Measurements from ENCODE around the gene ACSL3.
"Not testable (repeated sequence)": the region's sequence is repeated elsewhere in the genome, so short reads cannot be mapped to it uniquely, and the experiment has no call there.

Gene ACSL3

DNA sequence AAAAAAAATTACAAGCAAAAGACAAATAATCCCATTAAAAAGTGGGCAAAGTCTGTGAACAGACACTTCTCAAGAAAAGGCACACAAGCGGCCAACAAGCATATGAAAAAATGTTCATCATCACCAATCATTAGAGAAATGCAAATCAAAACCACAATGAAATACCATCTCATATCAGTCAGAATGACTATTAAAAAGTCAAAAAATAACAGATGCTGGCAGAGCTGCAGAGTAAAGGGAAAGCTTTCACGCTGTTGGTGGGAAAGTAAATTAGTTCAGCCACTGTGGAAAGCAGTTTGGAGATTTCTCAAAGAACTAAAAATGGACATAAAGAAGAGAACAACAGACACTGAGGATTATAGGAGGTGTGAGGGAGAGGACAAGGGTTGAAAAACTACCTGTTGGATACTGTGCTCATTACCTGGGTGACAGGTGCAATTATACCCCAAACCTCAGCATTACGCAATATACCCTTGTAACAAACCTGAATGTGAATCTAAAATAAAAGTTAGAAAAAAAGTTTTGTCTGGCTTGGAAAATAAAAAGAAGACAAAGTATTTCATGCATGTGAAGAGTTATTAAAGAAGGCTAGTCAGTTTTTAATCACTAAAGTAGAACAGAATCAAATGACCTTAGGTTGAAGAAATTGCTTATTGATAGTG is 8.7 kb upstream of the ACSL3 start:
- DNase-seq (ENCODE audit: low read depth in 2 of 2) = no peak

DNA sequence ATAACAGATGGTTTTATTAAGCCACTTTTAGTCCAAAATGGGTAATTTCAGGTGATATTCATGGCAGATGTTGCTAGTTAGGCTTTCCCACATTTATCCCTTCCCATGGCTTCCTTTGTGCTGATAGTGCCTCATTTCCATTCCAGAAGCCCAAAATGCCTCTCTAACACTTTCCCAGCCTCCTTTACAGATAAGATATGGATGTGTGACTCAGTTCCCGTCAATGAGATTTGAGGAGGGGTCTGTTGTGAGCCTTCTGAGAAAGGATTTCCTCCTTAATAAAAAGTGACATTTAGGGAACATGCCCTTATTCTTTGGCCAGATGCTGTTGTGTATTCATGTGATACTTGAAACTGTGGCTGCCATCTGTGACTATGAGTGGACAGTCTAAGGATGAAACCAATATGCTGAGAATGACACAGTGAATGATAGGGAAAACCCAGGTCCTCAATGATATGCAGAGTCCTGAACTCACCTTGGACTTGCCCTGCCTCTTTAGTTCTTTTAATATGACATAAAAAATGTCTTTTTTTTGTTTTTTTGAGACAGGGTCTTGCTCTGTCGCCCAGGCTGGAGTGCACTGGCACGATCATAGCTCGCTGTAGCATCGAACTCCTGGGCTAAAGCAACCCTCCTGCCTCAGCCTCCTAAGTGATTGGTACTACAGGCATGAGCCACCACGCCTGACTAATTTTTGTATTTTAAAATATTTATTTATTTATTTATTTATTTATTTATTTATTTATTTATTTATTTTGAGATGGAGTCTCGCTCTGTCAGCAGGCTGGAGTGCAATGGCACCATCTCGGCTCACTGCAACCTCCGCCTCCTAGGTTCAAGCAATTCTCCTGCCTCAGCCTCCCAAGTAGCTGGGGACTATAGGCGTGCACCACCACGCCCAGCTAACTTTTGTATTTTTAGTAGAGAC is 5.8 kb upstream of the ACSL3 start:
- DNase-seq (ENCODE audit: low read depth in 2 of 2) = no peak

DNA sequence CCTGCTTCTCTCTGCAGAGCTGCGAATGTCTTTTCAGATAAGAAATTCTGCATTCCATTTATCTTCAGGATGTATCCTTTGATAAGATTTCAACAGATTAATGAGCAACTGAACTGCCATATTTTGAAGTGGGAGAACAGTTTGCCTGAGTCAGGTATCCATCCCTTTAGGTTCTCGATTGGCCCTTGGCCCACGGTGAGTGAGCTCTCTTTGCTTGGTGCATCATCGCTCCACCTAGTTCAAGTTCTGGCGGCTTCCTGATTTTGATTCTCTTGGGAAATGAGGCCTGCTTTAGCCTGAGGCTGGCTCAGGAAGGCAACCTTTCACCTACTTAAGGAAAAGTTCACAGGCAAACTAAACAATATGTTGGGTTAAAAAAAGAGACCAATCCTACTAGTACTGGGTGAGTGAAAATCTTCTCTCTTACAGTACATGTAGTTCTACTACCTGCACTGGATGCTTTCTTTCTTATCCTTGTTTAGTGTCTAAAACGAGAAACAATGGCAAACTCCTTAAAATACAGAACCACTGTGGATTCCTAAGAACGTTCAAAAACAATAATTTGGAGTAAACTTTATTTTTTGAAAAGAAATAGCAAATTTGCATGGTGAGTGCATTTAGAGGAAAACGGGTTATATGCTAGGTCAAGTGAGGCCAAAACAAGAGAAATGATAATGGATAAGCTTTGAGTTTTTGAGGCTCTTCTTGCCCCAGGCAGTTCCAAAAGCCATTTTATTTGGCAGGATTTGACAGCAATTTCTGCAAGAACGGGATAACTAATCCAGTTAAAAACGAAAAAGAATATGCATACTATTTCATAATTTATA is 837 bp upstream of the ACSL3 start:
- DNase-seq (ENCODE audit: low read depth in 2 of 2) = no peak

DNA sequence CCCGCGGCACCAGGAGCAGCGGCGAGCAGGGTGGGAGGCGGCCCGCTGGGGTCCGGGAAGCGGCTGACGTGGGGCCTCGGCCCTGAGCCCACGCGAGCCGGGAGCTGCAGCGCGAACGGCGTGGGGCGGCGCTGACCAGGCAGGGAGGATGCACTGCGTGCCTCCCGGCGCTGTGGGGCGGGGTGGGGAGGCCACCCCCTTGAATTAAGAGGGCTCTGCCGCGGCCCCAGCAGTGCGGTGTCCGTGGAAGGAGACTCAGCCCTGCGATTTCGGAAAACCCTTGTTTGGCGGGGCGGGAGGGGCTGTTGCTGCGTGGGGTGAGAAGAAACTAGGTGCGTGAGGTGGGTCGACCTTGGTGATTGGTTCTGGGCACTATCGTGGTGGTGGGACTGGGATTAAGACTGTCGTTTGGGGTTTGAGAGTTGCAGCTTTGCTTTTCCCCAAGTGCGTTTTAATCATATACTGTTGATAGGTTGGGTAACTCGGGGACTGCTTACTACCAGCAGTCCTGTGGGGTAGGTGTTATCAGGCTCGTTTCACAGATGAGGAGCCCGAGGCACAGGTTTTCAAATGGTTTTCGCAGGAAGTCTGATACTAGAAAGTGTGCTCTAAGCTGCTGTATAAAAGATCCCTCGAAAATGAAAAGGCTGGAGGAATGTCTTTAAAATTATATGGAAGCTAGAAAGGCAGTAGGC is 722 bp downstream of the ACSL3 start:
- peak; percentile 6 to 30 for DNase-seq (ENCODE audit: low read depth in 2 of 2)

DNA sequence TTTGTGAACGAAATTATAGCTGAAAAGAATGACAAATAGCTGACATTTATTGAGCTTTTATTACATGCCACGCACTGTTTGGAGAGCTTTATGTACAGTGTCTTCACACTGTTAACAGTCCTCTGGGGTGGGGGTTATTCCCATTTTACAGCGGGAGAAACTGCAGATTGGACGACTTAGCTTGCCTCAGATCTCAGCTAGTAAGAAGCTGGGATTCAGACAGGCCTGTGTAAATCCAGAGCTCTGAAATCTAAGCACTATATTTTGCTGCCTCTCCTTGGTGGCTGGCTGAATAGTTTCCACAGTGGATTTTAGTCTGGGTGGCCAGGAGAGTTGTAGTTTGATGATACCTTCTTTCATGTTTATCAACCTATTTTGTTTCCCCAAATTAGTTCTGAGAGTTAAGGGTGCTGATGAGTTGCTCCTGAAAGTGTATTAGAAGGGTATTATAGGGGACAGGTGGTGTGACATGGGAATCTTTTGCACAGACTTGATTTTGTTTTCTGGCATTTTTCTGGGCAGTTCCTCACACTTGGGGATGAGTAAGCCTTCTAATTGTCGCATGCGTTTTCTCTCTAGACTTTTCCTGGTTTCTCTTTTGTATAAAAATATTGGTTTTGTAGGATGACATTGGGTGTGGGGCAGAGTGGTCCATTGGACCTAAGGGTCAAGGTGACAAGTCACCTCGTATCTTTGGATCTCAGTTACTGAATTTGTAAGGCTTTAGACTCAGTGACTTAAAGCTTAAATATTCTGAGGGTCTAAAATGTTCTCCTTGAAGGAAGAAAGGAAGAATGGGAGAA is 1.5 kb downstream of the ACSL3 start:
- DNase-seq (ENCODE audit: low read depth in 2 of 2) = no peak

DNA sequence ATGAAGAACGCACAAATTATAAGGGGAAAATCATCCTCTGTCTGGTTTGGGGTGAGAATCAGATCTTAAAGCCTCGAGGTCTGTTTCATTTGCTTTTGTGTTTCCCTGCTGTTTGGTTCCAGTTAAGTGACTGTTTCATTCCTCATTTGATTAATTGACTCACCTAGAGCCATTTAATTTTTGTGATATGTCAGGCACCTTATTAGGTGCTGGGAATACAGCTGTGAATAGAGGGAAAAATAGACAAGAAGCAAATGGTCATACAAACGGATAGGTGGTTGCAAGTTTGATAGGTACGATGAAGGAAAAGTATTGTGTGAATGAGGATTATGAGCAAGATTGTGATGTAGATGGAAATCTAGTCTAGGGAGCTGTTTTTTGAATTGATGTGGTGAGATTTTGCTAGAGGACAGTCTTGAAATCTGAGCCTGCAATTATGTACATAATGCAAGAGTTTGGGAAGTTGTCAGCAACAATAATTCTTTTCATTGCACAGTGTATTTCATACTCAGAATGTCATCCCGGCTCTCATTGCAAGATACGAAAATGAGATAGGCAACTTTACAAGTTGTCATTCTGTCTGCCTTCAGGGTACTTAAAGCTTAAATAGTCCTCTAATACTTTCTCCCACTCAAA is 2.2 kb downstream of the ACSL3 start:
- DNase-seq (ENCODE audit: low read depth in 2 of 2) = no peak

DNA sequence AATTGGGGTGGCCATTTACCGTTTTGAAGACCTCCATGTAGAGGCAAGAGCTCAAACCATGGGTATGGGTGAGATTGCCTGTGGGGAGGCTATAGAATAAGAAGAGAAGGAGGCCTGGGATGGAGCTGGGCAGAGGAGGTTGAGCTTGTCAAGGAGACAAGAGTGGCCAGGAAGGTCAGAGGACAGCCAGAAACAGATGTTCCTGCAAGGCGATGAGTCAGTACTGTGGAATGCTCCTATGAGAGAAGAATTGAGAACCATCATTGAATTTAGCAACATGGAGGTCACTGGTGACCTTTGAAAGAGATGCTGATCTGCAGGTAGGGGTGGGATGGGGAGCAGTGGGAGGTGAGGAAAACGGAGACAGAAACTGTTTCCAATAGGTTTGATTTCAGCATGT is 3.5 kb downstream of the ACSL3 start:
- no peak for DNase-seq (ENCODE audit: low read depth in 2 of 2)

DNA sequence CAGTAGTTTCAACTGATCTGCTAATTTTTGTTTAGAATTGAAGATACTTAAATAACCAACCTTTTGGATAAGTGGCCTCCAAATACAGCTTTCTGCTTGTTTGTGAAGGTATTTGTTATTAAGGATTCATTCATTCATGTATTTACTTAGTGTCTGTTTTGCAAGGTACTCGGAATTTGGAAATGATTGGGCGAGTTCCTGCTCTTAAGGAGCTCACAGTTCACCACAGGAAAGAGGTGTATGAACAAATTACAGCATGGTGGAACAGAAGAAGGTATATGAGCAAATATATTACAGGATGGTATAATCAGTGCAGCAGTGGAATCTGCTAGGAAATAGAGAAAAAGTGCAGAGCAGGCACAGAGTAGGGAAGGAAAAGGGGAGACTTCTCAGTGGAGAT is 4.5 kb downstream of the ACSL3 start:
- DNase-seq (ENCODE audit: low read depth in 2 of 2) = no peak

DNA sequence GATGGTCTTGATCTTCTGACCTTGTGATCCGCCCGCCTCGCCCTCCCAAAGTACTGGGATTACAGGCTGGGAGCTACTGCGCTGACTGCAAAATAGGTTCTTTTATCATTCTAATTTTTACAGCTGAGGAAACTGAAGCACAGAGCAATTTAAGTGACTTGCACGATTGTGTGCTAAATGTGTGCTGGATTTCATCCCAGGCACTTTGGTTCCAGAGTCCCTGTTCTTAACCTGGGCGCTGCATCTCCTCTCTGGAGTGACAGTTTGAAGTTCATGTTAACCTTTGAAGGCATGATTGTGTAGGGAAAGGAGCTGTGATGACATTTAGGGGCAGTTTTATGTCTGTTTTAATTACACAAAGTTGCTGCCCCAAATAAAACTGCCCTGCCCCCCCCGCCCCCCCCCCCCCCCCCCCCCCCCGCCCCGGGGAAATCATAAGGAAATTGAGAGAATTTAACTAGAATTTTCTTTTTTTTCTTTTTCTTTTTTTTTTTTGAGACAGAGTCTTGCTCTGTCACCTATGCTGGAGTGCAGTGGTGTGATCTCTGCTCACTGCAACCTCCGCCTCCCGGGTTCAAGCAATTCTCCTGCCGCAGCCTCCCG is 5.6 kb downstream of the ACSL3 start:
- DNase-seq (ENCODE audit: low read depth in 2 of 2) = no peak

DNA sequence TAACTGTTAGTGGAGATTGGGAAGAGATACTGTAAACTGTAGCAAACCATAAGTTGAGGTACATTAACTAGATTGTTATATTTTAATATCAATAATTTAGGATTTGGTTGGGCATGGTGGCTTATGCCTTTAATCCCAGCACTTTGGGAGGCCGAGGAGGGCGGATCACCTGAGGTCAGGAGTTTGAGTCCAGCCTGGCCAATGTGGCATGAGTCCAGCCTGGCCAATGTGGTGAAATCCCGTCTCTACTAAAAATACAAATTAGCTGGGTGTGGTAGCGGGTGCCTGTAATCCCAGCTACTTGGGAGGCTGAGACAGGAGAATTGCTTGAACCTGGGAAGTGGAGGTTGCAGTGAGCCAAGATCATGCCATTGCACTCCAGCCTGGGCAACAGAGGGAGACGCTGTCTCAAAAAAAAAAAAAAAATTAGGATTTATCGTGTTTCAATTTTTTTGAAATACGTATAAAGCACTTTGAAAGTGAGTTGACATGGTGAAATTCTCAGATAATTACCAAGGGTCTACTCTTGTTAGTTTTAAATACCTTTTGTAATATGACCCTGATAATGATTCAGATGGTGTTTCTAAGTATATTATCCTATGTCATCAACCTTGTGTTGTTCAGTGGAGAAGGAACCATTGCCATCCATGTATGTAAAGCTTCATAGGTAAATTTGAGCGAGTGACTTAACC is 7.9 kb downstream of the ACSL3 start:
- DNase-seq (ENCODE audit: low read depth in 2 of 2) = not testable (repeated sequence)

DNA sequence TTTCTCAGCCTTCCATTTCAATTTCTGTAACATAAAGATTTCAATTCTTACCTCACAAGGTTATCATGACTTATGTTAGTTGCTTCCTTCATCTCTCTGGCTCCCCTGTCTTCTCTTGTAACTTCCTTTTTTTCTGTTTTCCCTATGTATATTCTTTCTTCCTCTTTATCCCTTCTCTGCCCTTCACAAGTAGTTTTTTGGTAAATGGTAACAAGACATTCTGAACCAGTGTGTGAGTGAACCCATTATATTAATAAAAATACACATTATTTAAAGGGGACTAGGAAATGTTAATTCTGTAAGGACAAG is 8.4 kb downstream of the ACSL3 start:
- no peak for DNase-seq (ENCODE audit: low read depth in 2 of 2)

DNA sequence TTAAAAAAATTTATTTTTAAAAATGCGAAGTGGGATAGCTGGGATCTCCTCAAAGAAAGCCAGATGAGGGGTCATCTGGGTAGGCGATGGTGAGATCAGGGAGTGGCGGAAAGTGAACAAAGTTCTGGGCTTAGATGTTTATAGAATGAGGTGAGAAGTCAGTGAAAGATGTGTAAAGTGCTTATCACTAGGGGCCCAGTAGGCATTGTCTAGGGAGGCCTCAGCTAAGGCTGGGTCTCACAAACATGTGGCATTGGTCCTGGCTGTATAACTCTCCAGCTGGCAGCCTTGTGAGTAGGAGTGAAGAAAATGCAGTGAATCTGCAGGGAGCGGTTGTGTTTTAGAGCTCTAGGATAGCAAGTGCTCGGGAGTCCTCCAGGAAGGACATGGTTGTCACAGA is 10.5 kb downstream of the ACSL3 start:
- no peak for DNase-seq (ENCODE audit: low read depth in 2 of 2)

DNA sequence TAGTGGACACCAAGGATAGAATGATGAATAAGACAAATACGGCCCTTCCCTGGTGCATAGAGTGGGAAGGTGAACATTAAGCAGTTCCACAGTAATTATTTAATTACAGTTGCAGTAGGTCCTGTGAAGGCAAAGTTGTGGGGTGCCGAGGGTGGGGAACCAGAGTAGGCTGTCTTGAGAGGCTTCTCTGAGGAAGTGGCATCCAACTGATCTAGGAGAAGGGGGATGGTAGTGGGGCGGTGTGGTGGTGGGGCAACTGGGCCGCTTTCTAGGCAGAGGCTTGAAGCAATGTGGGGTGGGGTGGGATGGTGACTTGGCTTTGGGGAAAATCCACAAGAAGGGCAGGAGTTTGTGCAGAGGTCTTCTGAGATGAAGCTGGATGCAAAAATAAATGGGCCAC is 11.7 kb downstream of the ACSL3 start:
- no peak for DNase-seq (ENCODE audit: low read depth in 2 of 2)

DNA sequence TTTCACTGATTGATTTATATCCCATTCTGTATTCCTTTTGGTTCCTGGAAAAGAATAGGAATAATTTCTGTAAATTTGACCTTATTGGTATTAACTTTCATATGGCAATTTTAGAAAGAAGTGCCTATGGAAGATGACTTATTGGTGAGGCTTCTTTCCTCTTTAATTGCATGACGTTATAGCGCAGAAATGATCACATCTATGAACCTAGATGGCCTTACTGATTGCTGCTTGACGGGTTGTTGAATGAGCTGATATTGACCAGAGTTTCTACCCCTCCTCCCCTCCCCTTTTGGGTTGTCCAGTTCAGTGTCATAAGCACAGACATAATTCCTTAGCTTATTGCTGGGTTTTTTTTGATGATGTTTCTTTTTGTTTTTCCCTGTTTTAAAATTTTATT is 14.6 kb downstream of the ACSL3 start:
- DNase-seq (ENCODE audit: low read depth in 2 of 2) = no peak

DNA sequence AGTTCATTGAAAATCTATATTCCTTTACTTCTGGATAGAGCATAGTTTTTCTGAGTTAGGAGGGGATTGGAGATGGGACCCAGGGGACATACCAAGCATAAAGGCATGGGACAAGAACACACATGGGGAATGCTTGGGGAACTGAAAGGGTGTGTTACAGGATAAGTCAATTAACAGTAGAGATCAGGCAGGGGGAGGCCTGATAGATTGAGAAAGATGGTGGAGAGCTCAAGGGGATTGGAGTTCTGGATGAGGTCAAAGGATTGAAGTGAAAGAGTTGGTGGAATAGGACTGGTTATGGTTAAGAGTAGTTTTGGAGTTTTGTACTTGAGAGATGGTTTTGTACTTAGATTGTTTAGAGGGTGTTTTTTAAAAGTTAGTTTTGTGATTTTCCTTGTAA is 16.1 kb downstream of the ACSL3 start:
- no peak for DNase-seq (ENCODE audit: low read depth in 2 of 2)

DNA sequence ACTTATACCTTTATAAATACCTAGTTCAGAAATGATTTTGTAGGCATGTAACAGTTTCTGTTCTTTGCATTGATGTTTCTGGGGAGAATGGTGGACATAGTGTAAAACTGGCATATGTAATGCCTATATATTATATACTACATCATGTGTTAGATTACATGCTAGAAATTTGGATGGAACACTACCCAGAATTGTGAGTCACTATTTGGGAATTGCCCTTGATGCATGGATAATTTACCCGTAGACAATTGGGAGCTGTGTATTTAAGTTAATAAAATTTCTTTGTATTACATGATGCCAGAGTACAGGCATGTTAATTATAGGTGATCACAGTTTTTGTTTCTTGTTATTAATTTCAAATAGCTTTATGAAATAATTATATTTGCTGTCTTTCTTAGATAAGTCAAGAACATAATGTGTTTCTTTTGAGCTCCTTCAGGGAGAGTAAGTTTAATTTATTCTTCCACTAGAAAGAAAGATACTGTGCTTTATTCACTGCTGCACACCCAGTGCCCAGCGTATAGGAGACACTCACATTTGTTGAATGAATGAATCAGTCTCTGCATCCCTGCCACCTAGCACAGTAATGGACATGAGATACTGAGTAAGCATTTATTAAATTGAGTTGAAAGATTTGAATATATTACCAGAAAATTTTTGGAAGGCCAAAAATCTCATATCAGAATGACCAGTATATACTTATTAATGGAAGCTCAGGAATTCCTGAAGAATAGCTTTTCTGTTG is 16.9 kb downstream of the ACSL3 start:
- no peak for DNase-seq (ENCODE audit: low read depth in 2 of 2)

DNA sequence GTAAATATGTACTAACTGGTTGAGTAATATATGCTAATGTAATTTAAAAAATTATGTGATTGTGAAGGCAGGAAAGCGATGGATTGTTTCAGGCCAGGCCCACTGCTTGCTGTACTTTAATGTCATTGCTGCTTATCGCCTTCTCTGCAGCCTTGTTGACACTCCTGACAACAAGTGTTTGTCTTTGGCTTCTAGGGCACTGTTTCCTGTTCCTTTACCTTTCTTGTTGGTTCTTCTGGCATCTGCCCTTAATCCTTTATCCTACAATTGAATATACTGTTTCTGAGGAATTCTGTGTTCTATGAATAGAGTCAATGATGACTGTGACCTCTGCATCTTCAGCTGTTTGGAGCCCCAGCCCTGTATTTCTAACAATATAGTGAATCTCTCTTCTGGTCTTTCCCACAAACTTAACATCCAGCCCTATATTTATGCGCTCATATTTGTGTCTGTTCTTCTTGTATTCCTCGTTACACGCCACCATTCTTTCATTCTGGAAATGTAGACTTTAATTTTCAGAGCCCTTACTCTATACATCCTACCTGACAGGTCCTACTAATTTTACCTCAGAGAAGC is 17.6 kb downstream of the ACSL3 start:
- no peak for DNase-seq (ENCODE audit: low read depth in 2 of 2)

DNA sequence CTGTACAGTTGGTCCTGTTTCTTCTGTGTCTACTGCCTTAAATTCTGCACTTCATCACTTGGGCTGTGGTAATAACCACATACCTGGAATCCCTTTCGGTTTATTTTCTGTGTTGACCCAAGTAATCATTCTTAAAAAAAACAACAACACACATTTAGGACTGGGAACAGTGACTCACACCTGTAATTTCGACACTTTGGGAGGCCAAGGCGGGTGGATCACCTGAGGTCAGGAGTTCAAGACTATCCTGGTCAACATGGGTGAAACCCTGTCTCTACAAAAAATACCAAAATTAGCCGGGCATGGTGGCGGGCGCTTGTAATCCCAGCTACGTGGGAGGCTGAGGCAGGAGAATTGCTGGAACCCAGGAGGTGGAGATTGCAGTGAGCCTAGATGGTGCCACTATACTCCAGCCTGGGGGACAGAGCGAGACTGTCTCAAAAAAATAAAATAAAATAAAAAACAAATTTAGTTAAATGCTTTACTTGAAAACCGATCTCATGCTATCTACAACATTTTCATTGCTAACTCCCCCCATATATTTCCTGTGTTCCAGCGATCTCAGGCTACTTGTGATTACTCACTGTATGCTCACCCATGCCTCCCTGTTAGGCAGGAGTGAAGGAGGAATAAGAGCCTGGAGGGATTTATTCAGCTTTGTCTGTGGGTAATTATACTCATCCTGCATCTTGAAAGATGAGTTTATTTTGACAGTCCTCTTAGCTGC is 18.2 kb downstream of the ACSL3 start:
- no peak for DNase-seq (ENCODE audit: low read depth in 2 of 2)
